GM23338 (cell line): ENCODE results near the gene ISY1. TPM values are rescaled to one million over a fixed set of nuclear protein-coding genes. Genes with fewer than 3 reads are reported as not detected.

ENCODE experiments used
- ATAC-seq: fragments of 200-7000 bp; cut with Tn5 transposase; 3 replicates; pipeline ENCODE4 v1.9.1; 2020
- DNase-seq: peaks from one replicate; pipeline ENCODE4 v3.0.0-alpha.2; 2015; ENCODE audit warnings: low spot score
- H2AFZ ChIP-seq: fragments of 200-600 bp; sonication (generic); 2 replicates; pipeline ENCODE4 v1.8.0; 2016; ENCODE audit warnings: antibody characterized with exemption, mild to moderate bottlenecking, moderate library complexity
- H3F3A ChIP-seq: fragments of 200-600 bp; sonication (generic); replicated peaks from 2 replicates; pipeline ENCODE4 v1.8.0; 2017; ENCODE audit warnings: antibody characterized with exemption, mixed run types, low read depth
- H3K27ac ChIP-seq: fragments of 200-600 bp; sonication (generic); 2 replicates; pipeline ENCODE4 v1.6.1; 2016; ENCODE audit warnings: low read depth
- H3K27me3 ChIP-seq: fragments of 200-600 bp; sonication (generic); 2 replicates; pipeline ENCODE4 v1.8.0; 2016; ENCODE audit warnings: mild to moderate bottlenecking, mixed run types, moderate library complexity; ENCODE audit not compliant: insufficient read depth
- H3K36me3 ChIP-seq: fragments of 200-600 bp; sonication (generic); 2 replicates; pipeline ENCODE4 v1.8.0; 2016; ENCODE audit warnings: mild to moderate bottlenecking; ENCODE audit not compliant: insufficient read depth
- H3K4me1 ChIP-seq: fragments of 200-600 bp; sonication (generic); 2 replicates; pipeline ENCODE4 v1.8.0; 2016; ENCODE audit warnings: mild to moderate bottlenecking, moderate library complexity; ENCODE audit not compliant: insufficient read depth
- H3K4me2 ChIP-seq: fragments of 200-600 bp; sonication (generic); 2 replicates; pipeline ENCODE4 v1.7.1; 2017; ENCODE audit warnings: mixed run types
- H3K4me3 ChIP-seq: fragments of 200-600 bp; sonication (generic); 2 replicates; pipeline ENCODE4 v1.6.1; 2016; ENCODE audit warnings: mixed run types
- H3K79me2 ChIP-seq: fragments of 200-600 bp; sonication (generic); replicated peaks from 2 replicates; pipeline ENCODE4 v1.8.0; 2017; ENCODE audit warnings: mild to moderate bottlenecking; ENCODE audit not compliant: insufficient read depth
- H3K9me2 ChIP-seq: fragments of 200-600 bp; sonication (generic); 2 replicates; pipeline ENCODE4 v1.8.0; 2017; ENCODE audit not compliant: insufficient read depth
- H4K20me1 ChIP-seq: fragments of 200-600 bp; sonication (generic); replicated peaks from 2 replicates; pipeline ENCODE4 v1.8.0; 2017; ENCODE audit warnings: mild to moderate bottlenecking; ENCODE audit not compliant: insufficient read depth
- H3K27ac Mint-ChIP-seq: 2 replicates; pipeline ENCODE4 v1.8.0; 2020; ENCODE audit warnings: inconsistent platforms, mild to moderate bottlenecking, moderate library complexity, mixed read lengths
- H3K27me3 Mint-ChIP-seq: 3 replicates; pipeline ENCODE4 v1.8.0; 2022; ENCODE audit warnings: low read depth, mild to moderate bottlenecking, moderate library complexity, mixed read lengths, inconsistent platforms; ENCODE audit not compliant: insufficient read depth, poor library complexity
- H3K36me3 Mint-ChIP-seq: 3 replicates; pipeline ENCODE4 v1.8.0; 2021; ENCODE audit warnings: low read depth, mild to moderate bottlenecking, inconsistent platforms, moderate library complexity, mixed read lengths
- H3K4me1 Mint-ChIP-seq: 3 replicates; pipeline ENCODE4 v1.8.0; 2020; ENCODE audit warnings: mild to moderate bottlenecking, inconsistent platforms, mixed read lengths
- H3K4me3 Mint-ChIP-seq: 3 replicates; pipeline ENCODE4 v1.8.0; 2021; ENCODE audit warnings: moderate library complexity, mild to moderate bottlenecking, inconsistent platforms, mixed read lengths
- H3K9me3 Mint-ChIP-seq: 3 replicates; pipeline ENCODE4 v1.8.0; 2020; ENCODE audit warnings: moderate library complexity, mild to moderate bottlenecking, inconsistent platforms, mixed read lengths
- CREB1 ChIP-seq: fragments of 250-450 bp; sonication (Bioruptor Pico); IDR thresholded peaks from 2 replicates; pipeline ENCODE4 v1.5.0; 2020; ENCODE audit warnings: low read depth, mild to moderate bottlenecking, moderate library complexity
- EZH2 ChIP-seq: fragments of 200-600 bp; sonication (generic); IDR thresholded peaks from one replicate; pipeline ENCODE4 v1.8.0; 2017; ENCODE audit warnings: antibody characterized with exemption, mild to moderate bottlenecking, low read depth; ENCODE audit not compliant: unreplicated experiment
- EZH2phosphoT487 ChIP-seq: fragments of 200-600 bp; sonication (generic); IDR thresholded peaks from one replicate; pipeline ENCODE4 v1.8.1; 2018; ENCODE audit warnings: antibody characterized with exemption; ENCODE audit not compliant: unreplicated experiment
- JUNB ChIP-seq: IDR thresholded peaks from one replicate; pipeline ENCODE4 v1.6.1; 2016; ENCODE audit warnings: antibody characterized with exemption; ENCODE audit not compliant: unreplicated experiment
- POLR2AphosphoS5 ChIP-seq: IDR thresholded peaks from 2 replicates; pipeline ENCODE4 v1.6.1; 2016; ENCODE audit warnings: antibody characterized with exemption, low read depth
- STAT1 ChIP-seq: IDR thresholded peaks from one replicate; pipeline ENCODE4 v1.6.1; 2016; ENCODE audit warnings: antibody characterized with exemption; ENCODE audit not compliant: unreplicated experiment
- ZNF114 ChIP-seq: fragments of 250-450 bp; sonication (Bioruptor Pico); IDR thresholded peaks from 2 replicates; pipeline ENCODE4 v1.5.0; 2020; ENCODE audit warnings: mild to moderate bottlenecking, moderate library complexity
- ZNF331 ChIP-seq: fragments of 250-450 bp; sonication (Bioruptor Pico); IDR thresholded peaks from 2 replicates; pipeline ENCODE4 v1.5.0; 2020; ENCODE audit warnings: low read depth, mild to moderate bottlenecking, moderate library complexity
- polyA plus RNA-seq: library from polyadenylated mRNA; unstranded; fragments of >200 nt; fragmentation: Nextera tagmentation; extraction: Ambion mirVana; gene quantifications from 2 replicates; pipeline ENCODE4 v1.2.1, GENCODE V29; 2016
- total RNA-seq: library from RNA; depleted of rRNA; stranded (reverse); fragments of >200 nt; shearing (Covaris generic); gene quantifications from 2 replicates; pipeline ENCODE4 v1.2.3, GENCODE V29; 2014
- TF ChIP-seq, protein P1 (sequence below), 2 experiments: fragments of 200-600 bp in 1 of 2; sonication (generic) in 1 of 2; conservative IDR thresholded peaks; 2 replicates each; pipeline versions ENCODE4 v1.5.1 to v1.6.1; 2016 to 2017; ENCODE audit warnings: antibody characterized with exemption in 2 of 2, low read depth in 2 of 2, mild to moderate bottlenecking in 2 of 2, moderate library complexity in 1 of 2
- TF ChIP-seq, protein P2 (sequence below): IDR thresholded peaks from one replicate; pipeline ENCODE4 v1.6.1; 2018; ENCODE audit warnings: antibody characterized with exemption; ENCODE audit not compliant: unreplicated experiment
- TF ChIP-seq, protein P3 (sequence below): IDR thresholded peaks from 2 replicates; pipeline ENCODE4 v1.6.1; 2016; ENCODE audit warnings: antibody characterized with exemption

The ISY1 gene
- total and polyA plus RNA-seq, 2 experiments from 2014 or later: 11.3 to 23.6 TPM

DNA sequence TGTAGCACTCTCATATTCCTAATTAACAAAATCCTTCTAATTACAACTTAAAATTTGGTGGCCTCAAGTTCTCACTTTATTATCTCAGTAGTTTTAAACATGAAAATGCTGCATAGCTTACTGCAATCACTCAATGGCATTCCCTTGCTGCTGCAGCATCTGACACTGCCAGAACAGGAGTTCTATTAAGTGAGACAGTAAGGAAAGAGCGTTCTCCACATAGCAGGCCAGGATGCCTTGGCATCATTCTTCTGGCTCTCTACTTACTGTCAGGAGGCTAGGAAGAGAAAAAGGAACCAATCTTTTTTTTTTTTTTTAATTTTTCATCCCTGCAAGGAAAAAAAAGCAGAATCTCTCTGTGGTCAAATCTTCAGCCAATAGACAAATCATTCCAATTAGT is 19.6 kb upstream of the ISY1 start (continued):
- TF ChIP-seq, protein P1, sequence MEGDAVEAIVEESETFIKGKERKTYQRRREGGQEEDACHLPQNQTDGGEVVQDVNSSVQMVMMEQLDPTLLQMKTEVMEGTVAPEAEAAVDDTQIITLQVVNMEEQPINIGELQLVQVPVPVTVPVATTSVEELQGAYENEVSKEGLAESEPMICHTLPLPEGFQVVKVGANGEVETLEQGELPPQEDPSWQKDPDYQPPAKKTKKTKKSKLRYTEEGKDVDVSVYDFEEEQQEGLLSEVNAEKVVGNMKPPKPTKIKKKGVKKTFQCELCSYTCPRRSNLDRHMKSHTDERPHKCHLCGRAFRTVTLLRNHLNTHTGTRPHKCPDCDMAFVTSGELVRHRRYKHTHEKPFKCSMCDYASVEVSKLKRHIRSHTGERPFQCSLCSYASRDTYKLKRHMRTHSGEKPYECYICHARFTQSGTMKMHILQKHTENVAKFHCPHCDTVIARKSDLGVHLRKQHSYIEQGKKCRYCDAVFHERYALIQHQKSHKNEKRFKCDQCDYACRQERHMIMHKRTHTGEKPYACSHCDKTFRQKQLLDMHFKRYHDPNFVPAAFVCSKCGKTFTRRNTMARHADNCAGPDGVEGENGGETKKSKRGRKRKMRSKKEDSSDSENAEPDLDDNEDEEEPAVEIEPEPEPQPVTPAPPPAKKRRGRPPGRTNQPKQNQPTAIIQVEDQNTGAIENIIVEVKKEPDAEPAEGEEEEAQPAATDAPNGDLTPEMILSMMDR (conservative IDR thresholded peaks at IDR 0.05; ENCODE audit: low read depth in 2 of 2): no peak
- TF ChIP-seq STAT1 (no peak), ZNF114 (CRISPR knock-in tag) (no peak), EZH2phosphoT487 (no peak), ZNF331 (CRISPR knock-in tag) (no peak), POLR2AphosphoS5 (no peak), CREB1 (CRISPR knock-in tag) (no peak), EZH2 (no peak)
- TF ChIP-seq, protein P2, sequence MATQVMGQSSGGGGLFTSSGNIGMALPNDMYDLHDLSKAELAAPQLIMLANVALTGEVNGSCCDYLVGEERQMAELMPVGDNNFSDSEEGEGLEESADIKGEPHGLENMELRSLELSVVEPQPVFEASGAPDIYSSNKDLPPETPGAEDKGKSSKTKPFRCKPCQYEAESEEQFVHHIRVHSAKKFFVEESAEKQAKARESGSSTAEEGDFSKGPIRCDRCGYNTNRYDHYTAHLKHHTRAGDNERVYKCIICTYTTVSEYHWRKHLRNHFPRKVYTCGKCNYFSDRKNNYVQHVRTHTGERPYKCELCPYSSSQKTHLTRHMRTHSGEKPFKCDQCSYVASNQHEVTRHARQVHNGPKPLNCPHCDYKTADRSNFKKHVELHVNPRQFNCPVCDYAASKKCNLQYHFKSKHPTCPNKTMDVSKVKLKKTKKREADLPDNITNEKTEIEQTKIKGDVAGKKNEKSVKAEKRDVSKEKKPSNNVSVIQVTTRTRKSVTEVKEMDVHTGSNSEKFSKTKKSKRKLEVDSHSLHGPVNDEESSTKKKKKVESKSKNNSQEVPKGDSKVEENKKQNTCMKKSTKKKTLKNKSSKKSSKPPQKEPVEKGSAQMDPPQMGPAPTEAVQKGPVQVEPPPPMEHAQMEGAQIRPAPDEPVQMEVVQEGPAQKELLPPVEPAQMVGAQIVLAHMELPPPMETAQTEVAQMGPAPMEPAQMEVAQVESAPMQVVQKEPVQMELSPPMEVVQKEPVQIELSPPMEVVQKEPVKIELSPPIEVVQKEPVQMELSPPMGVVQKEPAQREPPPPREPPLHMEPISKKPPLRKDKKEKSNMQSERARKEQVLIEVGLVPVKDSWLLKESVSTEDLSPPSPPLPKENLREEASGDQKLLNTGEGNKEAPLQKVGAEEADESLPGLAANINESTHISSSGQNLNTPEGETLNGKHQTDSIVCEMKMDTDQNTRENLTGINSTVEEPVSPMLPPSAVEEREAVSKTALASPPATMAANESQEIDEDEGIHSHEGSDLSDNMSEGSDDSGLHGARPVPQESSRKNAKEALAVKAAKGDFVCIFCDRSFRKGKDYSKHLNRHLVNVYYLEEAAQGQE: no peak
- TF ChIP-seq, protein P3, sequence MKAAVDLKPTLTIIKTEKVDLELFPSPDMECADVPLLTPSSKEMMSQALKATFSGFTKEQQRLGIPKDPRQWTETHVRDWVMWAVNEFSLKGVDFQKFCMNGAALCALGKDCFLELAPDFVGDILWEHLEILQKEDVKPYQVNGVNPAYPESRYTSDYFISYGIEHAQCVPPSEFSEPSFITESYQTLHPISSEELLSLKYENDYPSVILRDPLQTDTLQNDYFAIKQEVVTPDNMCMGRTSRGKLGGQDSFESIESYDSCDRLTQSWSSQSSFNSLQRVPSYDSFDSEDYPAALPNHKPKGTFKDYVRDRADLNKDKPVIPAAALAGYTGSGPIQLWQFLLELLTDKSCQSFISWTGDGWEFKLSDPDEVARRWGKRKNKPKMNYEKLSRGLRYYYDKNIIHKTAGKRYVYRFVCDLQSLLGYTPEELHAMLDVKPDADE: no peak

GRCh38 chr3:129176051-129176450 is 15.2 kb upstream of the ISY1 start:
- peaks cover 7% of the 10 kb centered on the region; the same call in 1 of the 2 replicates for H3K4me1 ChIP-seq
- no peak overlapping the region for H3K27ac ChIP-seq
- H3K4me3 ChIP-seq: no peak overlapping the region
- Mint-ChIP-seq H3K27me3 (peaks cover 4% of the 10 kb centered on the region), H3K9me3 (no peaks in the 10 kb centered on the region), H3K4me3 (no peak overlapping the region), H3K36me3 (peaks cover 88% of the 10 kb centered on the region), H3K27ac (no peak overlapping the region), H3K4me1 (peaks cover 17% of the 10 kb centered on the region; the same call in 2 of the 3 replicates)
- H4K20me1 ChIP-seq: peaks cover 92% of the 10 kb centered on the region
- ATAC-seq (no peak), DNase-seq (no peak)
- H3K36me3 ChIP-seq: peaks cover 18% of the 10 kb centered on the region
- TF ChIP-seq JUNB (no peak), EZH2phosphoT487 (no peak), POLR2AphosphoS5 (no peak), EZH2 (no peak)
- TF ChIP-seq, protein P1 (conservative IDR thresholded peaks at IDR 0.05; ENCODE audit: low read depth in 2 of 2): no peak
- TF ChIP-seq, protein P3: no peak
- H3K4me2 ChIP-seq: no peak overlapping the region
- no peak overlapping the region for H2AFZ ChIP-seq
- H3F3A ChIP-seq: peaks cover 6% of the 10 kb centered on the region
- H3K9me2 ChIP-seq: no peaks in the 10 kb centered on the region
- no peaks in the 10 kb centered on the region for H3K27me3 ChIP-seq
- peaks cover 99% of the 10 kb centered on the region for H3K79me2 ChIP-seq
